ENCODE results near the gene LCLAT1.

DNA sequence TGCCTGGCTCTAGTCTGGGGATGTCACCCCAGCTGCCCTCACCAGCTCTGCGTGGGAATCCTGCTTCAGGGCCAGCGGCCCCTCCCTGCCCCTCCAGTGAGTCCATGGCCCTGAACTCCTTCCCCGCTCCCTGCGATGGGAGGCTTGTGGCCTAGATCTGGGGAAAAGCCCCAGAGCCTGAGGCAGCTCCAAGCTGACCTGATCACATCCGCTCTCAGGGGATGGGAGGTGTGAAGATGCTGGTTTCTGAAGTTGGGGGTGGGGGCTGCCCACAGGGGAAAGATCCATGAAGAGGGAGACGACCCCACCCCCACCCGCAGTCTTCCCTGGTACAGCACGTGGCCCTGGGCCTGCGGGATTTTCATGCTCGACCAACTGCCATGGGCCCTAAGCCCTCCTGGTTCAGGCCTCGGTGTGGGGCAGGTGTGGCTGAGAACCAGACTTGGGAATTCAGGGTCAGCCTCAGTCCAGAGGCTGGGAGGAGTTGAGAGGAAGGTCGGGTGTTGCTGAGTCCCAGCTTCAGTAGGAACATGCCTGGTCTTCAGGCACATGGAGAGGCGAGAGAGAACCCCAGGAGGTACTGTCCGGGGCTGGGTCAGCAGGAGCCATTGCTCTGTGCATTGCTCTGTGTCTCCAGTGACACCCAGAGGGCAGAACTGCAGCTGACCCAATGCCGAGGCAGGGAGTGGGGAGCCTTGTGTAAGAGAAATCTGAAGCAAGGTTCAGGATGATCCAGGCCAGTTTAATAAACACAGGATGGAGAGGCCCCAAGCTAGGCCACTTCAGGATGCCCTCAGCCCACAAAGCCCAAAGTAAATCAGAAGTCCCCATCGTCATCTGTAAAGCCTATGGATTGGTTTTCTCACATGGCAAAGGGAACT, 245.1 kb downstream of the LCLAT1 start:
- no peak for TF ChIP-seq EZH2 (IDR thresholded peaks at IDR 0.05; ENCODE audit: borderline replicate concordance, low read length)
- TF ChIP-seq, protein P1, sequence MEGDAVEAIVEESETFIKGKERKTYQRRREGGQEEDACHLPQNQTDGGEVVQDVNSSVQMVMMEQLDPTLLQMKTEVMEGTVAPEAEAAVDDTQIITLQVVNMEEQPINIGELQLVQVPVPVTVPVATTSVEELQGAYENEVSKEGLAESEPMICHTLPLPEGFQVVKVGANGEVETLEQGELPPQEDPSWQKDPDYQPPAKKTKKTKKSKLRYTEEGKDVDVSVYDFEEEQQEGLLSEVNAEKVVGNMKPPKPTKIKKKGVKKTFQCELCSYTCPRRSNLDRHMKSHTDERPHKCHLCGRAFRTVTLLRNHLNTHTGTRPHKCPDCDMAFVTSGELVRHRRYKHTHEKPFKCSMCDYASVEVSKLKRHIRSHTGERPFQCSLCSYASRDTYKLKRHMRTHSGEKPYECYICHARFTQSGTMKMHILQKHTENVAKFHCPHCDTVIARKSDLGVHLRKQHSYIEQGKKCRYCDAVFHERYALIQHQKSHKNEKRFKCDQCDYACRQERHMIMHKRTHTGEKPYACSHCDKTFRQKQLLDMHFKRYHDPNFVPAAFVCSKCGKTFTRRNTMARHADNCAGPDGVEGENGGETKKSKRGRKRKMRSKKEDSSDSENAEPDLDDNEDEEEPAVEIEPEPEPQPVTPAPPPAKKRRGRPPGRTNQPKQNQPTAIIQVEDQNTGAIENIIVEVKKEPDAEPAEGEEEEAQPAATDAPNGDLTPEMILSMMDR (conservative IDR thresholded peaks at IDR 0.05 in 1 of 2, IDR thresholded peaks at IDR 0.05 in 1 of 2; ENCODE audit: extremely low read depth in 1 of 2, insufficient read depth in 1 of 2, low read depth in 1 of 2, low read length in 2 of 2): peak in 1 of 2 donors; percentile 36

Measured in mammary epithelial cell (primary cell).